Neural cell (in vitro differentiated cells): Measurements from ENCODE around the gene AGAP2. TPM values are rescaled to one million over a fixed set of nuclear protein-coding genes. Genes with fewer than 3 reads are reported as not detected.

ENCODE experiments used
- H2AFZ ChIP-seq: fragments of 200-600, 300-800 bp; sonication (generic), shearing (Covaris generic); 2 replicates; pipeline ENCODE4 v1.6.0; 2014; ENCODE audit warnings: low read depth, mild to moderate bottlenecking, antibody characterized with exemption, low read length, moderate library complexity
- H3F3A ChIP-seq: fragments of 200-600 bp; shearing (Covaris generic); 2 replicates; pipeline ENCODE4 v1.6.1; 2016; ENCODE audit warnings: mild to moderate bottlenecking, moderate library complexity, mixed read lengths, antibody characterized with exemption, low read length; ENCODE audit not compliant: insufficient read depth, poor library complexity, severe bottlenecking
- H3K27ac ChIP-seq: fragments of 200-600, 300-800 bp; sonication (generic), shearing (Covaris generic); 2 replicates; pipeline ENCODE4 v1.5.1; 2014; ENCODE audit warnings: mild to moderate bottlenecking, low read length, moderate library complexity
- H3K27me3 ChIP-seq: fragments of 300-800, 200-600 bp; sonication (generic), shearing (Covaris generic); 2 replicates; pipeline ENCODE4 v1.6.0; 2014; ENCODE audit warnings: mild to moderate bottlenecking, low read depth, low read length, moderate library complexity; ENCODE audit not compliant: insufficient read depth
- H3K36me3 ChIP-seq: fragments of 300-800, 200-600 bp; sonication (generic), shearing (Covaris generic); 2 replicates; pipeline ENCODE4 v1.5.1; 2014; ENCODE audit warnings: mild to moderate bottlenecking, antibody characterized with exemption, low read length, moderate library complexity; ENCODE audit not compliant: insufficient read depth
- H3K4me2 ChIP-seq: fragments of 300-800, 200-600 bp; sonication (generic), shearing (Covaris generic); 2 replicates; pipeline ENCODE4 v1.6.0; 2014; ENCODE audit warnings: mild to moderate bottlenecking, low read length
- H3K4me3 ChIP-seq: fragments of 300-800, 200-600 bp; sonication (generic), shearing (Covaris generic); 2 replicates; pipeline ENCODE4 v1.5.1; 2014; ENCODE audit warnings: mild to moderate bottlenecking, low read length, moderate library complexity
- H3K79me2 ChIP-seq: fragments of 200-600 bp; shearing (Covaris generic); replicated peaks from 2 replicates; pipeline ENCODE4 v1.6.0; 2014; ENCODE audit warnings: mild to moderate bottlenecking, low read length, moderate library complexity; ENCODE audit not compliant: insufficient read depth
- H3K9ac ChIP-seq: fragments of 300-800, 200-600 bp; sonication (generic), shearing (Covaris generic); 2 replicates; pipeline ENCODE4 v1.6.1; 2016; ENCODE audit warnings: mild to moderate bottlenecking, low read length, mixed read lengths
- H3K9me2 ChIP-seq: fragments of 200-600 bp; shearing (Covaris generic); 2 replicates; pipeline ENCODE4 v1.6.1; 2016; ENCODE audit warnings: mild to moderate bottlenecking, low read length, mixed read lengths; ENCODE audit not compliant: insufficient read depth
- H3K9me3 ChIP-seq: fragments of 200-600, 300-800 bp; sonication (generic), shearing (Covaris generic); 2 replicates; pipeline ENCODE4 v1.6.1; 2016; ENCODE audit warnings: mild to moderate bottlenecking, mixed run types, low read length, moderate library complexity, mixed read lengths
- H4K20me1 ChIP-seq: fragments of 200-600 bp; shearing (Covaris generic); 2 replicates; pipeline ENCODE4 v1.6.1; 2016; ENCODE audit warnings: mild to moderate bottlenecking, mixed run types; ENCODE audit not compliant: insufficient read depth
- CTCF ChIP-seq: fragments of 450-650 bp; IDR thresholded peaks from 2 replicates; pipeline ENCODE4 v1.5.1; 2014; ENCODE audit warnings: antibody characterized with exemption, mild to moderate bottlenecking, moderate library complexity; ENCODE audit not compliant: poor library complexity, severe bottlenecking
- EP300 ChIP-seq: fragments of 450-650 bp; conservative IDR thresholded peaks from 2 replicates; pipeline ENCODE4 v1.6.1; 2014; ENCODE audit warnings: antibody characterized with exemption, mild to moderate bottlenecking, moderate library complexity; ENCODE audit not compliant: poor library complexity, severe bottlenecking
- EZH2 ChIP-seq: fragments of 200-600, 300-800 bp; shearing (Covaris generic), sonication (generic); IDR thresholded peaks from 2 replicates; pipeline ENCODE4 v1.6.1; 2014; ENCODE audit warnings: antibody characterized with exemption, low read length, borderline replicate concordance, mild to moderate bottlenecking; ENCODE audit not compliant: insufficient read depth, poor library complexity, severe bottlenecking
- MXI1 ChIP-seq: fragments of 450-650 bp; conservative IDR thresholded peaks from 2 replicates; pipeline ENCODE4 v1.6.1; 2014; ENCODE audit warnings: antibody characterized with exemption, mild to moderate bottlenecking; ENCODE audit not compliant: poor library complexity, severe bottlenecking
- RAD21 ChIP-seq: fragments of 450-650 bp; conservative IDR thresholded peaks from 2 replicates; pipeline ENCODE4 v1.6.1; 2014; ENCODE audit warnings: antibody characterized with exemption, mild to moderate bottlenecking, moderate library complexity
- REST ChIP-seq: IDR thresholded peaks from 2 replicates; pipeline ENCODE4 v1.6.1; 2012; ENCODE audit warnings: borderline replicate concordance
- polyA plus RNA-seq: library from polyadenylated mRNA; depleted of rRNA; stranded (reverse); fragments of >200 nt; gene quantifications from 2 replicates; pipeline ENCODE4 v1.2.3, GENCODE V29; 2014

AGAP2 gene
- polyA plus RNA-seq, 1 donor from 2014 or later = 19.3 TPM

- Histone ChIP-seq H3K27ac (no peak overlapping the region), H4K20me1 (no peaks in the 10 kb centered on the region), H3K9me3 (no peaks in the 10 kb centered on the region), H3F3A (no peaks in the 10 kb centered on the region), H3K4me3 (no peak overlapping the region), H3K9ac (no peak overlapping the region), H3K27me3 (no peaks in the 10 kb centered on the region), H3K9me2 (no peaks in the 10 kb centered on the region), H3K4me2 (no peak overlapping the region), H3K79me2 (no peaks in the 10 kb centered on the region), H2AFZ (no peak overlapping the region), H3K36me3 (peaks cover 8% of the 10 kb centered on the region)
- no peak for TF ChIP-seq REST
- no peak for TF ChIP-seq MXI1
- TF ChIP-seq EZH2 = no peak
- no peak for TF ChIP-seq CTCF
- TF ChIP-seq RAD21 = no peak
Observed at GRCh38 chr12:57707250-57707649, 31.3 kb downstream of the AGAP2 start.

GRCh38 chr12:57700317-57700716 lies 38.2 kb downstream of the AGAP2 start:
- no peak overlapping the region for H3K4me2 ChIP-seq
- no peaks in the 10 kb centered on the region for H3K9me2 ChIP-seq
- peaks cover 9% of the 10 kb centered on the region for H3K36me3 ChIP-seq
- H3K27me3 ChIP-seq = no peaks in the 10 kb centered on the region
- H3K4me3 ChIP-seq = no peak overlapping the region
- H3K27ac ChIP-seq = no peak overlapping the region
- peaks cover 2% of the 10 kb centered on the region for H3K79me2 ChIP-seq
- H3K9me3 ChIP-seq = no peaks in the 10 kb centered on the region
- no peak for TF ChIP-seq REST
- no peak for TF ChIP-seq EP300
- no peak for TF ChIP-seq RAD21
- TF ChIP-seq EZH2 = no peak
- H3F3A ChIP-seq = no peaks in the 10 kb centered on the region
- no peak overlapping the region for H3K9ac ChIP-seq
- H4K20me1 ChIP-seq = no peaks in the 10 kb centered on the region
- no peak overlapping the region for H2AFZ ChIP-seq
